K562 (cell line): ENCODE measurements around the gene NPR2. TPM values are rescaled to one million over a fixed set of nuclear protein-coding genes. Genes with fewer than 3 reads are reported as not detected.

Source experiments
- COPS2 ChIP-seq: fragments of 450-650 bp; conservative IDR thresholded peaks from 2 replicates; pipeline ENCODE4 v1.6.1; 2016; ENCODE audit warnings: mild to moderate bottlenecking, moderate library complexity
- CSDE1 ChIP-seq, 2 experiments: fragments of 450-650 bp; IDR thresholded peaks; 2 replicates each; pipeline ENCODE4 v1.6.1; 2016; ENCODE audit warnings: mild to moderate bottlenecking in 1 of 2
- PCBP2 ChIP-seq: fragments of 200-400 bp; formaldehyde crosslinking; IDR thresholded peaks from 2 replicates; pipeline ENCODE4 v1.6.1; 2018; ENCODE audit warnings: low read length, low read depth, mild to moderate bottlenecking, moderate library complexity; ENCODE audit not compliant: poor library complexity, severe bottlenecking
- PHB ChIP-seq: fragments of 250-450 bp; sonication (Bioruptor Pico); IDR thresholded peaks from 2 replicates; pipeline ENCODE4 v1.5.0; 2021
- RUNX1 ChIP-seq: sonication (generic); IDR thresholded peaks from 2 replicates; pipeline ENCODE4 v1.6.1; 2016; ENCODE audit warnings: antibody characterized with exemption, low read depth
- ZC3H11A ChIP-seq: IDR thresholded peaks from 2 replicates; pipeline ENCODE4 v1.6.1; 2012; ENCODE audit warnings: low read depth, low read length, improper control_type of control experiment
- ZNF324 ChIP-seq: fragments of 250-450 bp; sonication (Bioruptor Pico); IDR thresholded peaks from 2 replicates; pipeline ENCODE4 v1.4.0; 2020; ENCODE audit warnings: mild to moderate bottlenecking
- ZNF41 ChIP-seq: fragments of 250-450 bp; sonication (Bioruptor Pico); conservative IDR thresholded peaks from 2 replicates; pipeline ENCODE4 v1.4.0; 2020; ENCODE audit warnings: mild to moderate bottlenecking
- ZNF436 ChIP-seq: fragments of 250-450, 450-650 bp; sonication (Bioruptor Pico); formaldehyde crosslinking; IDR thresholded peaks from 2 replicates; pipeline ENCODE4 v1.7.0; 2020; ENCODE audit warnings: mild to moderate bottlenecking
- ZNF668 ChIP-seq: fragments of 250-450 bp; sonication (Bioruptor Pico); IDR thresholded peaks from 2 replicates; pipeline ENCODE4 v1.8.0; 2022; ENCODE audit warnings: mild to moderate bottlenecking, inconsistent platforms
- ZNF766 ChIP-seq: fragments of 200-800 bp; sonication (Bioruptor generic); conservative IDR thresholded peaks from 2 replicates; pipeline ENCODE4 v1.6.1; 2016; ENCODE audit warnings: missing genetic modification characterization, missing compliant biosample characterization
- ZNF79 ChIP-seq: fragments of 250-450 bp; sonication (Bioruptor Pico); IDR thresholded peaks from 2 replicates; pipeline ENCODE4 v1.4.0; 2020; ENCODE audit warnings: low read depth, mild to moderate bottlenecking, moderate library complexity
- polyA plus RNA-seq, 8 experiments: library from polyadenylated mRNA; depleted of rRNA in 4 of 8; stranded (reverse) in 5 of 8; unstranded in 3 of 8; fragments of >200 nt; fragmentation: Nextera tagmentation in 2 of 8; fragmentation: Illumina TruSeq in 1 of 8; extraction: Ambion mirVana in 2 of 8; extraction: Trizol in 1 of 8; gene quantifications; 2 replicates each; pipeline versions ENCODE4 v1.2.1 to v1.2.3, GENCODE V29; 2011 to 2014; ENCODE audit warnings: inconsistent platforms in 1 of 8, missing spikeins in 1 of 8
- total RNA-seq, 7 experiments: library from RNA; depleted of rRNA in 6 of 7; stranded (reverse); fragments of >200 nt in 6 of 7; fragmentation: Illumina TruSeq in 2 of 7; extraction: Trizol in 2 of 7; gene quantifications; 2 replicates each; pipeline versions ENCODE4 v1.2.1 to v1.2.3, GENCODE V29; 2011 to 2021; ENCODE audit warnings: low replicate concordance in 1 of 7
- TF ChIP-seq, protein P1 (sequence below): fragments of 250-450 bp; sonication (Bioruptor Pico); IDR thresholded peaks from 2 replicates; pipeline ENCODE4 v1.4.0; 2020; ENCODE audit warnings: mild to moderate bottlenecking, moderate library complexity
- TF ChIP-seq, protein P2 (sequence below): fragments of 200-800 bp; sonication (Bioruptor generic); IDR thresholded peaks from 2 replicates; pipeline ENCODE4 v1.6.1; 2017; ENCODE audit warnings: missing genetic modification characterization, missing compliant biosample characterization
- TF ChIP-seq, protein P3 (sequence below), 2 experiments: fragments of 450-650 bp in 1 of 2; IDR thresholded peaks; 2 replicates each; pipeline ENCODE4 v1.6.1; 2011 to 2017; ENCODE audit warnings: low read depth in 2 of 2, antibody characterized with exemption in 1 of 2, borderline replicate concordance in 1 of 2, low read length in 1 of 2, mild to moderate bottlenecking in 1 of 2, mixed read lengths in 1 of 2; ENCODE audit not compliant: control insufficient read depth in 1 of 2
- TF ChIP-seq, protein P4 (sequence below), 2 experiments: IDR thresholded peaks in 1 of 2; conservative IDR thresholded peaks in 1 of 2; 2 replicates each; pipeline ENCODE4 v1.6.1; 2016; ENCODE audit warnings: low read depth in 2 of 2, mild to moderate bottlenecking in 1 of 2, missing compliant biosample characterization in 1 of 2, missing genetic modification characterization in 1 of 2, moderate library complexity in 1 of 2

Gene NPR2
- total and polyA plus RNA-seq, 9 of the 15 experiments (the other 6 are each of a cell fraction or from before 2014, with no cell fraction given): 2.4 to 12.9 (median 6.0) TPM

DNA sequence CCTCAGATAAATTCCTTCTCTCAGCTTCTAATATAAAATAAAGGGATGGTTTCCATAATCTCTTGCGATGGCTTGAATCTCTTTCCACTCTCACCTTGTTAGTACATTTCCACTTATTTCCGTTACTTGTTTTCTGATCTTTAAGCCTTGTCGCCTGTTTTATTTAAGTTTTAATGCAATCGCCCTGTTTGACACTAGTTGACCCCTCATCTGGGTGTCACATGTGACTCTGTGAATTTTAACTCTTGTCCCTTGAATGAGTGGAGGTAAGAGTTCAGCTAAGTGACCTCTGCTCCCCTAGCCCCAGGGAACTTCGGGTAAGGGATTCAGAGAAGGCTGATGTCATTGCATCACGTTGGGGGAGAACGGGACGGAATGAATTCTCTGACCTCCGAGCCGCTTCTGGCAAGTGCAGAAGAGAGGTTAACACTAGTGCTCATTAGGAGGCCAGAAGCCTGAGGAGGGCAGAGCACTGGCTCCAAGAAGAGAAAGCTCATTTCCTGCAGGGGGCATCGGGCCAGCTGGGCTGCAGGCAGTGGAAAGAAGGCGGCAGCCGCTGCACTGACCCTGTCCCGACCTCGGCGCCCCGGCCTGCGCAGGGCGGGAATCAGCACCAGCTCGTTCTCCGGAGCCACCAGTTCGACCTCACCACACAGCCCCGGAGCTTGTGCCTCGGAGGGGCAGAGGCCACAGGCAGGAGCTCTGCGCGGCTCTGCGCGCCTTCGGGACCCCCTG is 22.9 kb downstream of the NPR2 start (continued):
- TF ChIP-seq ZNF79 (CRISPR knock-in tag) (no peak), ZNF41 (CRISPR knock-in tag) (no peak), ZC3H11A (no peak), ZNF668 (CRISPR knock-in tag) (no peak), PCBP2 (no peak), CSDE1 (IDR thresholded peaks at IDR 0.05) (no peak), ZNF324 (CRISPR knock-in tag) (no peak), ZNF766 (no peak), RUNX1 (no peak), ZNF436 (CRISPR knock-in tag) (no peak), COPS2 (no peak), PHB (CRISPR knock-in tag) (no peak)
- TF ChIP-seq, protein P1, sequence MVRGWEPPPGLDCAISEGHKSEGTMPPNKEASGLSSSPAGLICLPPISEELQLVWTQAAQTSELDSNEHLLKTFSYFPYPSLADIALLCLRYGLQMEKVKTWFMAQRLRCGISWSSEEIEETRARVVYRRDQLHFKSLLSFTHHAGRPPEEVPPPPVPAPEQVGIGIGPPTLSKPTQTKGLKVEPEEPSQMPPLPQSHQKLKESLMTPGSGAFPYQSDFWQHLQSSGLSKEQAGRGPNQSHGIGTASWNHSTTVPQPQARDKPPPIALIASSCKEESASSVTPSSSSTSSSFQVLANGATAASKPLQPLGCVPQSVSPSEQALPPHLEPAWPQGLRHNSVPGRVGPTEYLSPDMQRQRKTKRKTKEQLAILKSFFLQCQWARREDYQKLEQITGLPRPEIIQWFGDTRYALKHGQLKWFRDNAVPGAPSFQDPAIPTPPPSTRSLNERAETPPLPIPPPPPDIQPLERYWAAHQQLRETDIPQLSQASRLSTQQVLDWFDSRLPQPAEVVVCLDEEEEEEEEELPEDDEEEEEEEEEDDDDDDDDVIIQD (CRISPR knock-in tag): no peak
- TF ChIP-seq, protein P2, sequence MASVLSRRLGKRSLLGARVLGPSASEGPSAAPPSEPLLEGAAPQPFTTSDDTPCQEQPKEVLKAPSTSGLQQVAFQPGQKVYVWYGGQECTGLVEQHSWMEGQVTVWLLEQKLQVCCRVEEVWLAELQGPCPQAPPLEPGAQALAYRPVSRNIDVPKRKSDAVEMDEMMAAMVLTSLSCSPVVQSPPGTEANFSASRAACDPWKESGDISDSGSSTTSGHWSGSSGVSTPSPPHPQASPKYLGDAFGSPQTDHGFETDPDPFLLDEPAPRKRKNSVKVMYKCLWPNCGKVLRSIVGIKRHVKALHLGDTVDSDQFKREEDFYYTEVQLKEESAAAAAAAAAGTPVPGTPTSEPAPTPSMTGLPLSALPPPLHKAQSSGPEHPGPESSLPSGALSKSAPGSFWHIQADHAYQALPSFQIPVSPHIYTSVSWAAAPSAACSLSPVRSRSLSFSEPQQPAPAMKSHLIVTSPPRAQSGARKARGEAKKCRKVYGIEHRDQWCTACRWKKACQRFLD (CRISPR knock-in tag): no peak; the same call in 1 of the 2 replicates
- TF ChIP-seq, protein P3, sequence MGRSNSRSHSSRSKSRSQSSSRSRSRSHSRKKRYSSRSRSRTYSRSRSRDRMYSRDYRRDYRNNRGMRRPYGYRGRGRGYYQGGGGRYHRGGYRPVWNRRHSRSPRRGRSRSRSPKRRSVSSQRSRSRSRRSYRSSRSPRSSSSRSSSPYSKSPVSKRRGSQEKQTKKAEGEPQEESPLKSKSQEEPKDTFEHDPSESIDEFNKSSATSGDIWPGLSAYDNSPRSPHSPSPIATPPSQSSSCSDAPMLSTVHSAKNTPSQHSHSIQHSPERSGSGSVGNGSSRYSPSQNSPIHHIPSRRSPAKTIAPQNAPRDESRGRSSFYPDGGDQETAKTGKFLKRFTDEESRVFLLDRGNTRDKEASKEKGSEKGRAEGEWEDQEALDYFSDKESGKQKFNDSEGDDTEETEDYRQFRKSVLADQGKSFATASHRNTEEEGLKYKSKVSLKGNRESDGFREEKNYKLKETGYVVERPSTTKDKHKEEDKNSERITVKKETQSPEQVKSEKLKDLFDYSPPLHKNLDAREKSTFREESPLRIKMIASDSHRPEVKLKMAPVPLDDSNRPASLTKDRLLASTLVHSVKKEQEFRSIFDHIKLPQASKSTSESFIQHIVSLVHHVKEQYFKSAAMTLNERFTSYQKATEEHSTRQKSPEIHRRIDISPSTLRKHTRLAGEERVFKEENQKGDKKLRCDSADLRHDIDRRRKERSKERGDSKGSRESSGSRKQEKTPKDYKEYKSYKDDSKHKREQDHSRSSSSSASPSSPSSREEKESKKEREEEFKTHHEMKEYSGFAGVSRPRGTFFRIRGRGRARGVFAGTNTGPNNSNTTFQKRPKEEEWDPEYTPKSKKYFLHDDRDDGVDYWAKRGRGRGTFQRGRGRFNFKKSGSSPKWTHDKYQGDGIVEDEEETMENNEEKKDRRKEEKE (IDR thresholded peaks at IDR 0.05; ENCODE audit: borderline replicate concordance in 1 of 2, control insufficient read depth in 1 of 2, low read depth in 2 of 2, low read length in 1 of 2): no peak
- TF ChIP-seq, protein P4, sequence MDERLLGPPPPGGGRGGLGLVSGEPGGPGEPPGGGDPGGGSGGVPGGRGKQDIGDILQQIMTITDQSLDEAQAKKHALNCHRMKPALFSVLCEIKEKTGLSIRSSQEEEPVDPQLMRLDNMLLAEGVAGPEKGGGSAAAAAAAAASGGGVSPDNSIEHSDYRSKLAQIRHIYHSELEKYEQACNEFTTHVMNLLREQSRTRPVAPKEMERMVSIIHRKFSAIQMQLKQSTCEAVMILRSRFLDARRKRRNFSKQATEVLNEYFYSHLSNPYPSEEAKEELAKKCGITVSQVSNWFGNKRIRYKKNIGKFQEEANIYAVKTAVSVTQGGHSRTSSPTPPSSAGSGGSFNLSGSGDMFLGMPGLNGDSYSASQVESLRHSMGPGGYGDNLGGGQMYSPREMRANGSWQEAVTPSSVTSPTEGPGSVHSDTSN (CRISPR knock-in tag; IDR thresholded peaks at IDR 0.05; ENCODE audit: low read depth): no peak
- TF ChIP-seq, protein P4 (tag; conservative IDR thresholded peaks at IDR 0.05; ENCODE audit: low read depth): no peak
